Measurements from ENCODE around the gene STK40.
A peak's percentile ranks its signal among the peaks of the same experiment; 100 is the strongest.

STK40 gene

DNA sequence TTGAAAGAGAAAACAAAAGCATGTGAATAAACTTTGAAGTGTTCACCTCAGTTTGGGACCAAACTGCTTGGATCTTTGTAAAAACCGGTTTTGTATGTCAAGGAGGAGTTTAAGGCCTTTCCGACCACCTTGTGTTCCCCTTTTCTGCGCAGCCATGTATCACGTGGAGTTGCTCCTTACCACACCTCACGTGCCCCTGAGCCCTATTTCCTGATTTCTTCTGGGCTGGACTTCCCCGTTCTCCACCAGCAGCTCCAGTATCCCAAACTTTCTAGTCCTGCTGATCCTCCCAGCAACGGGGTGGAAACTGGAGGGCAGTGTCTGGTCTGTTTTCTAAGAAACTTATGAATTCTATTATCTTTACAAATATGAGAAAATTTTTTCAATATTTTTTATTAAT, 81.2 kb downstream of the STK40 start:
- in situ Hi-C loops (cut with HindIII; ENCODE audit: low pct_ligation_motif_present, low sequenced_read_pairs) = no loop called here
- DNase-seq = no peak
- no peaks in the 10 kb centered on the region for H3K27me3 ChIP-seq (replicated peaks)
- H3K27ac ChIP-seq = no peak overlapping the region
- peaks cover 40% of the 10 kb centered on the region for H3K36me3 ChIP-seq (replicated peaks)
- TF ChIP-seq, protein P1, sequence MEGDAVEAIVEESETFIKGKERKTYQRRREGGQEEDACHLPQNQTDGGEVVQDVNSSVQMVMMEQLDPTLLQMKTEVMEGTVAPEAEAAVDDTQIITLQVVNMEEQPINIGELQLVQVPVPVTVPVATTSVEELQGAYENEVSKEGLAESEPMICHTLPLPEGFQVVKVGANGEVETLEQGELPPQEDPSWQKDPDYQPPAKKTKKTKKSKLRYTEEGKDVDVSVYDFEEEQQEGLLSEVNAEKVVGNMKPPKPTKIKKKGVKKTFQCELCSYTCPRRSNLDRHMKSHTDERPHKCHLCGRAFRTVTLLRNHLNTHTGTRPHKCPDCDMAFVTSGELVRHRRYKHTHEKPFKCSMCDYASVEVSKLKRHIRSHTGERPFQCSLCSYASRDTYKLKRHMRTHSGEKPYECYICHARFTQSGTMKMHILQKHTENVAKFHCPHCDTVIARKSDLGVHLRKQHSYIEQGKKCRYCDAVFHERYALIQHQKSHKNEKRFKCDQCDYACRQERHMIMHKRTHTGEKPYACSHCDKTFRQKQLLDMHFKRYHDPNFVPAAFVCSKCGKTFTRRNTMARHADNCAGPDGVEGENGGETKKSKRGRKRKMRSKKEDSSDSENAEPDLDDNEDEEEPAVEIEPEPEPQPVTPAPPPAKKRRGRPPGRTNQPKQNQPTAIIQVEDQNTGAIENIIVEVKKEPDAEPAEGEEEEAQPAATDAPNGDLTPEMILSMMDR (IDR thresholded peaks at IDR 0.05; ENCODE audit: low read depth, low read length, missing control alignments) = no peak
- H3K4me3 ChIP-seq (ENCODE audit: low read depth, low read length) = no peak overlapping the region

DNA sequence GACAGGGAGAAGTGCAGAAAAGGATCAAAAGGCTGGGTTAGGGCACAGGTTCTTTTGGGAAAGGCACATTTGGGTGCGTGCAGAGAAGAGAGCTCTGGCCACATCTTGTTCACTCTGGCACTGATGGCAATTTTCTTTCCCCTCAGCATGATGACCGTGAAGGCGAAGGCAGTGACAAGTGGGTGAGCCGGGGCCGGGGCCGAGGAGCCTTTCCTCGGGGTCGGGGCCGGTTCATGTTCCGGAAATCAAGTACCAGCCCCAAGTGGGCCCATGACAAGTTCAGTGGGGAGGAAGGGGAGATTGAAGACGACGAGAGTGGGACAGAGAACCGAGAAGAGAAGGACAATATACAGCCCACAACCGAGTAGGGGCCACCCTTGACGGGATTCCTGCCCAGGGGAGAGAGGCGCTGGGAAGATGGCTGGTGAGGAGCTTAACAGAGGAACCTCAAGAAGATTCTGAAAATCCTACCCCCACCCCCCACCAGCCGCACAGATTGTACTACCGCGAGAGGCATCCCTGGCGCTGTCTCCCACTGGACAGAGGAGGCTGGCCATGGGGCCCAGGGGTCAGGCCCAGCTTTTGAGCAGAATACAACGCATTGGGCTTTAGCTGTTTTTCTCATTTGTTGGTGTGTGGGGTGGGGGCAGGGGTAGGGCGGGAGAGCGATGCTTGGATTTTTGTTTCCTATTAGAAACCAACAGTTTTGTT, 81.9 kb downstream of the STK40 start:
- TF ChIP-seq, protein P1 (IDR thresholded peaks at IDR 0.05; ENCODE audit: low read depth, low read length, missing control alignments) = no peak
- H3K27me3 ChIP-seq (replicated peaks) = no peaks in the 10 kb centered on the region
- no peak overlapping the region for H3K4me3 ChIP-seq (ENCODE audit: low read depth, low read length)
- DNase-seq = no peak
- peaks cover 41% of the 10 kb centered on the region for H3K36me3 ChIP-seq (replicated peaks)
- no peak overlapping the region for H3K27ac ChIP-seq
- in situ Hi-C loops (cut with HindIII; ENCODE audit: low pct_ligation_motif_present, low sequenced_read_pairs) = no loop called here

DNA sequence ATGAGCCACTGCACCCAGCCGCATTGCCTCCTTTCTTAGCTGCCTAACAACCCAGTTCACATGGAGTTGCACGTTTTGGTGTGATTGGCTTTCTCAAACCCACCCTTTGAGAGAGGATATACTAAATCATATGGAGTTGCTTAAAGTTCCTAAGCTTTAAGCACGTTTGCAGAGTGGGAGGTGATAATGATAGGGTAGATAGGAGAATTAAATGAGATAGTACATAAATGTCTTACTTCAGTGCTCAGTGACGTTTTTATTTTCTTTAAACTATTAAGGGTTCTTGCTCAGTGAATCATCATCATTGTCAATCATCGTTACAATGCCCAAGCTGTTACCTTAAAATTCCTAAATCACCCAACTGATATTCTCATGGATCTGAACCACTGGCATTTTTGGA, 82.5 kb downstream of the STK40 start:
- Histone ChIP-seq H3K27me3 (replicated peaks) (no peaks in the 10 kb centered on the region), H3K36me3 (replicated peaks) (peaks cover 42% of the 10 kb centered on the region), H3K4me3 (ENCODE audit: low read depth, low read length) (no peak overlapping the region), H3K27ac (no peak overlapping the region)
- no peak for DNase-seq
- TF ChIP-seq, protein P1 (IDR thresholded peaks at IDR 0.05; ENCODE audit: low read depth, low read length, missing control alignments) = no peak
- in situ Hi-C loops (cut with HindIII; ENCODE audit: low pct_ligation_motif_present, low sequenced_read_pairs) = no loop called here

DNA sequence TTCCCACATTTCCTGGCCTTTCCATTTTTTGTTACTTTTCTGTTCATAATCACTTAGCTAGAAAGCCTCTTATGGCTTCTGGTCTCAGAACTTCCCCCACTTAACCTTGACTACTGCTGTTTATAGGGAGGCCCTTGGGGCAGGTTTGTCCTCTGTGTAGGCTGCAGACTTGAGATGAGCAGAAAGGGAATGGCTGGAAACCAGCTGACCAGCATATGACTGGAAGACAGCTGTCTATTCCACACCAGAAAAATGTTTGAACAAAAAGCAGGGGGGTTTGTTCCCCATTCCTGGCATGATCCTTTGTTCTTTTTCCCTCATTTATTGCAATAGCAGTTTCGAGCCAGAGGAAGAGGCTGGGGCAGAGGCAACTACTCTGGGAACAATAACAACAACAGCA, 84.5 kb downstream of the STK40 start:
- TF ChIP-seq, protein P1 (IDR thresholded peaks at IDR 0.05; ENCODE audit: low read depth, low read length, missing control alignments) = no peak
- H3K27me3 ChIP-seq (replicated peaks) = no peaks in the 10 kb centered on the region
- peaks cover 52% of the 10 kb centered on the region for H3K36me3 ChIP-seq (replicated peaks)
- no peak overlapping the region for H3K27ac ChIP-seq
- in situ Hi-C loops (cut with HindIII; ENCODE audit: low pct_ligation_motif_present, low sequenced_read_pairs) = no loop called here
- no peak overlapping the region for H3K4me3 ChIP-seq (ENCODE audit: low read depth, low read length)
- no peak for DNase-seq

DNA sequence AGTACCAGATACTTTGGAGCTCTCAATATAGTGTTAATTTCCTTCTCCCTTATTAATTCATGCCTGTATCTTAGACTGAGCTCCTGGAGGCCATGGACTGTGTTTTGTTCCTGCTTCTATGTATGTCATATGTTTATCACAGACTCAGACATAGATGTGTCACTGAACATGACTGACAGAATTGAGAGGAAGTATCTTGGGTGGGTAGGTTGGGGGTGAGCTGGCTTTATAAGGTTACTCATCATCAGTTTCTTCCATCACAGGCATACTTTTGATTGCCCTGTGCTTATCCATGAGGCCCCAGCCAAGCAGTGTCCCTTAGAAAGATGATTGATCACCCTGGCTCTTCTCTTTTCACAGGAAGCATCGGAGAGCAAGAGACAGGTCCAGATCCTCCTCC, 85.2 kb downstream of the STK40 start:
- Histone ChIP-seq H3K27me3 (replicated peaks) (no peaks in the 10 kb centered on the region), H3K27ac (peak overlapping the region; percentile 47), H3K4me3 (ENCODE audit: low read depth, low read length) (no peak overlapping the region), H3K36me3 (replicated peaks) (peaks cover 55% of the 10 kb centered on the region)
- peak; percentile 25 for DNase-seq
- in situ Hi-C loops (cut with HindIII; ENCODE audit: low pct_ligation_motif_present, low sequenced_read_pairs) = no loop called here
- TF ChIP-seq, protein P1 (IDR thresholded peaks at IDR 0.05; ENCODE audit: low read depth, low read length, missing control alignments) = no peak

DNA sequence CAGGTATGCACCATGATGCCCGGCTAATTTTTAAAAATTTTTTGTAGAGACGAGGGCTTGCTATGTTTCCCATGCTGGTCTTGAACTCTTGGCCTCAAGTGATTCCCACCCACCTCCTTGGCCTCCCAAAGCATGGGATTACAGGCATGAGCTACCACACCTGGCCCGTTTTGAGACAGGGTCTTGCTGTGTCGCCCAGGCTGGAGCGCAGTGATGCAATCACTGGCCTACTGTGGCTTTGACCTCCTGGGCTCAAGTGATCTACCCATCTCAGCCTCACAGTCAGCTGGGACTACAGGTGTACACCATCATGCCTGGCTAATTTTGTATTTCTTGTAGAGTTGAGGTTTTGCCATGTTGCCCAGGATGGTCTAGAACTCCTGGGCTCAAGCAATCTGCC, 87.1 kb downstream of the STK40 start:
- H3K27me3 ChIP-seq (replicated peaks) = no peaks in the 10 kb centered on the region
- H3K4me3 ChIP-seq (ENCODE audit: low read depth, low read length) = no peak overlapping the region
- TF ChIP-seq, protein P1 (IDR thresholded peaks at IDR 0.05; ENCODE audit: low read depth, low read length, missing control alignments) = no peak
- H3K27ac ChIP-seq = no peak overlapping the region
- H3K36me3 ChIP-seq (replicated peaks) = peaks cover 62% of the 10 kb centered on the region
- in situ Hi-C loops (cut with HindIII; ENCODE audit: low pct_ligation_motif_present, low sequenced_read_pairs) = no loop called here
- DNase-seq = no peak

Measured in brain microvascular endothelial cell (primary cell).